ENCODE measurements around the gene DPYD.
A peak's percentile ranks its signal among the peaks of the same experiment; 100 is the strongest.

DPYD gene

GRCh38 chr1:97190326-97190725 is 730.5 kb downstream of the DPYD start:
- no peak overlapping the region for H3K4me3 ChIP-seq (replicated peaks; ENCODE audit: low read depth, low read length)
- TF ChIP-seq CTCF (IDR thresholded peaks at IDR 0.05; ENCODE audit: low read depth, low read length, missing control alignments): no peak
- DNase-seq (ENCODE audit: extremely low read depth, low read depth): no peak

GRCh38 chr1:97186381-97186780 is 734.5 kb downstream of the DPYD start:
- no peak for DNase-seq (ENCODE audit: extremely low read depth, low read depth)
- TF ChIP-seq CTCF (IDR thresholded peaks at IDR 0.05; ENCODE audit: low read depth, low read length, missing control alignments): peak; percentile 28
- no peak overlapping the region for H3K4me3 ChIP-seq (replicated peaks; ENCODE audit: low read depth, low read length)

- no peak overlapping the region for H3K4me3 ChIP-seq (replicated peaks; ENCODE audit: low read depth, low read length)
- no peak for TF ChIP-seq CTCF (IDR thresholded peaks at IDR 0.05; ENCODE audit: low read depth, low read length, missing control alignments)
- no peak for DNase-seq (ENCODE audit: extremely low read depth, low read depth)
These were observed 746.7 kb downstream of the DPYD start for GRCh38 chr1:97174039-97174704.

GRCh38 chr1:97170300-97170699 is 750.5 kb downstream of the DPYD start:
- TF ChIP-seq CTCF (IDR thresholded peaks at IDR 0.05; ENCODE audit: low read depth, low read length, missing control alignments): no peak
- DNase-seq (ENCODE audit: extremely low read depth, low read depth): no peak
- H3K4me3 ChIP-seq (replicated peaks; ENCODE audit: low read depth, low read length): no peak overlapping the region

GRCh38 chr1:97168056-97168455 is 752.8 kb downstream of the DPYD start:
- no peak overlapping the region for H3K4me3 ChIP-seq (replicated peaks; ENCODE audit: low read depth, low read length)
- DNase-seq (ENCODE audit: extremely low read depth, low read depth): no peak
- no peak for TF ChIP-seq CTCF (IDR thresholded peaks at IDR 0.05; ENCODE audit: low read depth, low read length, missing control alignments)

- no peak for DNase-seq (ENCODE audit: extremely low read depth, low read depth)
- no peak overlapping the region for H3K4me3 ChIP-seq (replicated peaks; ENCODE audit: low read depth, low read length)
- no peak for TF ChIP-seq CTCF (IDR thresholded peaks at IDR 0.05; ENCODE audit: low read depth, low read length, missing control alignments)
These were observed 753.6 kb downstream of the DPYD start for GRCh38 chr1:97167246-97167645.

- no peak overlapping the region for H3K4me3 ChIP-seq (replicated peaks; ENCODE audit: low read depth, low read length)
- no peak for DNase-seq (ENCODE audit: extremely low read depth, low read depth)
- no peak for TF ChIP-seq CTCF (IDR thresholded peaks at IDR 0.05; ENCODE audit: low read depth, low read length, missing control alignments)
These were observed 754.2 kb downstream of the DPYD start for GRCh38 chr1:97166626-97167025.

Data from HFF-Myc (cell line).